Neural progenitor cell (in vitro differentiated cells): Measurements from ENCODE around the gene CARMIL1.

ENCODE experiments used
- EZH2 ChIP-seq: fragments of 200-600 bp; sonication (generic); IDR thresholded peaks from 2 replicates; pipeline ENCODE4 v1.6.1; 2017; ENCODE audit warnings: antibody characterized with exemption, mild to moderate bottlenecking, moderate library complexity
- TF ChIP-seq, protein P1 (sequence below): fragments of 200-600 bp; sonication (generic); IDR thresholded peaks from 2 replicates; pipeline ENCODE4 v1.5.1; 2017; ENCODE audit warnings: antibody characterized with exemption, mild to moderate bottlenecking

DNA sequence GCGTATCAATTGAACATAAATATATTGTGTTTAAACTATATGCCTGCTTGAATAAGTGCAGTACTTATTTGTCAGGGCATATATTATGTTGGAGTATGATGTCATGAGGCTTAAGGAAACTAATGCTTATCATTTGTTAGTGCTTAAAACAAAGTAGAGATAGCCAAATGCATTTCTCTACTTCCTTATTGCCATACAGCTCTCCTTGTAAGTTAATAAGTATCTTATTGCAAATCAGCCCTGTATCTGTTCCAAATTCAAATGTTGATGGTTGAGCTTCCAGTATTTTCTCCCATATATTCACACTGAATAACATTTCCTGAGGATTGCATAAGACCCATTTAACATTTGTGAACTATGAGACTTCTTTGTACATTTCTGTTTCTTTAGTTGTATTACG lies 57.8 kb downstream of the CARMIL1 start:
- TF ChIP-seq, protein P1, sequence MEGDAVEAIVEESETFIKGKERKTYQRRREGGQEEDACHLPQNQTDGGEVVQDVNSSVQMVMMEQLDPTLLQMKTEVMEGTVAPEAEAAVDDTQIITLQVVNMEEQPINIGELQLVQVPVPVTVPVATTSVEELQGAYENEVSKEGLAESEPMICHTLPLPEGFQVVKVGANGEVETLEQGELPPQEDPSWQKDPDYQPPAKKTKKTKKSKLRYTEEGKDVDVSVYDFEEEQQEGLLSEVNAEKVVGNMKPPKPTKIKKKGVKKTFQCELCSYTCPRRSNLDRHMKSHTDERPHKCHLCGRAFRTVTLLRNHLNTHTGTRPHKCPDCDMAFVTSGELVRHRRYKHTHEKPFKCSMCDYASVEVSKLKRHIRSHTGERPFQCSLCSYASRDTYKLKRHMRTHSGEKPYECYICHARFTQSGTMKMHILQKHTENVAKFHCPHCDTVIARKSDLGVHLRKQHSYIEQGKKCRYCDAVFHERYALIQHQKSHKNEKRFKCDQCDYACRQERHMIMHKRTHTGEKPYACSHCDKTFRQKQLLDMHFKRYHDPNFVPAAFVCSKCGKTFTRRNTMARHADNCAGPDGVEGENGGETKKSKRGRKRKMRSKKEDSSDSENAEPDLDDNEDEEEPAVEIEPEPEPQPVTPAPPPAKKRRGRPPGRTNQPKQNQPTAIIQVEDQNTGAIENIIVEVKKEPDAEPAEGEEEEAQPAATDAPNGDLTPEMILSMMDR: no peak
- TF ChIP-seq EZH2: no peak
